Endothelial cell (in vitro differentiated cells): ENCODE measurements around the gene IFNA21. TPM values are rescaled to one million over a fixed set of nuclear protein-coding genes. Genes with fewer than 3 reads are reported as not detected.
"Not testable (repeated sequence)": the region's sequence is repeated elsewhere in the genome, so short reads cannot be mapped to it uniquely, and the experiment has no call there.

Experiments used
- DNase-seq: peaks from one replicate; pipeline ENCODE4 v3.0.0; 2021; ENCODE audit warnings: low spot score
- H3K27ac Mint-ChIP-seq: one replicate; pipeline ENCODE4 v1.8.0; 2021; ENCODE audit warnings: mixed read lengths, inconsistent platforms; ENCODE audit not compliant: unreplicated experiment
- H3K27me3 Mint-ChIP-seq: one replicate; pipeline ENCODE4 v1.8.0; 2021; ENCODE audit warnings: mild to moderate bottlenecking, moderate library complexity, mixed read lengths, inconsistent platforms; ENCODE audit not compliant: unreplicated experiment
- H3K36me3 Mint-ChIP-seq: one replicate; pipeline ENCODE4 v1.8.0; 2021; ENCODE audit warnings: mild to moderate bottlenecking, low read depth, mixed read lengths, inconsistent platforms; ENCODE audit not compliant: unreplicated experiment
- H3K4me1 Mint-ChIP-seq: one replicate; pipeline ENCODE4 v1.8.0; 2021; ENCODE audit warnings: mild to moderate bottlenecking, mixed read lengths, inconsistent platforms; ENCODE audit not compliant: unreplicated experiment
- H3K4me3 Mint-ChIP-seq: one replicate; pipeline ENCODE4 v1.8.0; 2021; ENCODE audit warnings: mild to moderate bottlenecking, mixed read lengths, inconsistent platforms; ENCODE audit not compliant: unreplicated experiment
- H3K9me3 Mint-ChIP-seq: one replicate; pipeline ENCODE4 v1.8.0; 2021; ENCODE audit warnings: mixed read lengths, inconsistent platforms; ENCODE audit not compliant: unreplicated experiment
- total RNA-seq: library from RNA; stranded (reverse); fragmentation: NEBNext Ultra II Directional; extraction: Animal tissue kit (Norgen Biotek cat#: 25700); gene quantifications from one replicate; pipeline ENCODE4 v1.2.1, GENCODE V29; 2021; ENCODE audit not compliant: unreplicated experiment
- TF ChIP-seq, protein P1 (sequence below): fragments of 200-600 bp; sonication (generic); IDR thresholded peaks from one replicate; pipeline ENCODE4 v1.5.0; 2021; ENCODE audit warnings: antibody characterized with exemption; ENCODE audit not compliant: unreplicated experiment

The IFNA21 gene
- total RNA-seq, 1 donor from 2014 or later = not detected

GRCh38 chr9:21153336-21154017 is 13.0 kb downstream of the IFNA21 start:
- Mint-ChIP-seq H3K36me3 (peaks cover 3% of the 10 kb centered on the region), H3K27ac (peak overlapping the region; percentile 10), H3K4me3 (no peak overlapping the region), H3K9me3 (no peaks in the 10 kb centered on the region), H3K27me3 (peaks cover 3% of the 10 kb centered on the region), H3K4me1 (peaks cover 7% of the 10 kb centered on the region)
- peak; percentile 9 for DNase-seq
- TF ChIP-seq, protein P1, sequence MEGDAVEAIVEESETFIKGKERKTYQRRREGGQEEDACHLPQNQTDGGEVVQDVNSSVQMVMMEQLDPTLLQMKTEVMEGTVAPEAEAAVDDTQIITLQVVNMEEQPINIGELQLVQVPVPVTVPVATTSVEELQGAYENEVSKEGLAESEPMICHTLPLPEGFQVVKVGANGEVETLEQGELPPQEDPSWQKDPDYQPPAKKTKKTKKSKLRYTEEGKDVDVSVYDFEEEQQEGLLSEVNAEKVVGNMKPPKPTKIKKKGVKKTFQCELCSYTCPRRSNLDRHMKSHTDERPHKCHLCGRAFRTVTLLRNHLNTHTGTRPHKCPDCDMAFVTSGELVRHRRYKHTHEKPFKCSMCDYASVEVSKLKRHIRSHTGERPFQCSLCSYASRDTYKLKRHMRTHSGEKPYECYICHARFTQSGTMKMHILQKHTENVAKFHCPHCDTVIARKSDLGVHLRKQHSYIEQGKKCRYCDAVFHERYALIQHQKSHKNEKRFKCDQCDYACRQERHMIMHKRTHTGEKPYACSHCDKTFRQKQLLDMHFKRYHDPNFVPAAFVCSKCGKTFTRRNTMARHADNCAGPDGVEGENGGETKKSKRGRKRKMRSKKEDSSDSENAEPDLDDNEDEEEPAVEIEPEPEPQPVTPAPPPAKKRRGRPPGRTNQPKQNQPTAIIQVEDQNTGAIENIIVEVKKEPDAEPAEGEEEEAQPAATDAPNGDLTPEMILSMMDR = no peak

GRCh38 chr9:21144603-21145002 is 21.9 kb downstream of the IFNA21 start:
- Mint-ChIP-seq H3K9me3 (no peaks in the 10 kb centered on the region), H3K27ac (peak overlapping the region; percentile 44), H3K4me1 (peaks cover 16% of the 10 kb centered on the region), H3K4me3 (no peak overlapping the region), H3K27me3 (peaks cover 3% of the 10 kb centered on the region), H3K36me3 (no peaks in the 10 kb centered on the region)
- TF ChIP-seq, protein P1 = no peak
- no peak for DNase-seq

DNA sequence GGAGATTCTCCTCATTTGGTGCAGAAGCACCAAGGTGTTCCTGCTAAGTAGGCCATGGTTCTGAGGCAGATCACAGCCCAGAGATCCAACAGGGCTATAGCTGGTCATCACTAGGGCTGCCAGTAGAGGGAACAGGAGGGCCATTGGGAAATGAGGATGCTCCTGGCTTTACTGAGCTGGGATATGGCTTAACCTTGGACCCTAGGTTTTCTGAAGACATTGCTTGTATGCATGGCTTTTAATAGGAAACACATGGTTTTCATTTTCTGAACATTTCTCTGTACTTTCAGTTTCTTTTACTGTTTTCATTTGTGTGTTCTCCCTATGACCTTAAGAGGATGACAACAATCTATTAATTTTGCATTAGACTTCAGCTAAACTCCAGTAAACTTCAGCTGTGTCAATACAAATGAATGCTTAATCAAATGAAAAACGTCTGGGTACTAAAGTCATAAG is 25.0 kb downstream of the IFNA21 start, which contains the start of gene IFNW1:
Gene IFNW1, minus strand, starts transcription at position 406 of the 456 bp plus-strand sequence. Its CDS starts 262 bp downstream, at position 144.
- H3K9me3 Mint-ChIP-seq = no peaks in the 10 kb centered on the region
- H3K4me3 Mint-ChIP-seq = no peak within 1 kb of the TSS
- no peaks in the 10 kb centered on the region for H3K36me3 Mint-ChIP-seq

GRCh38 chr9:21137020-21137419 is 29.4 kb downstream of the IFNA21 start:
- no peak for DNase-seq
- Mint-ChIP-seq H3K36me3 (no peaks in the 10 kb centered on the region), H3K27ac (no peak overlapping the region), H3K4me3 (no peak overlapping the region), H3K27me3 (no peaks in the 10 kb centered on the region), H3K9me3 (no peaks in the 10 kb centered on the region), H3K4me1 (no peaks in the 10 kb centered on the region)
- TF ChIP-seq, protein P1 = no peak

More for the DNA sequence above, 25.0 kb downstream of the IFNA21 start, which contains the start of gene IFNW1:
- Mint-ChIP-seq H3K27ac (no peak within 1 kb of the TSS), H3K4me1 (peaks cover 16% of the 10 kb centered on the region), H3K27me3 (no peaks in the 10 kb centered on the region)
- TF ChIP-seq, protein P1 = no peak
- peak; percentile 9 for DNase-seq

DNA sequence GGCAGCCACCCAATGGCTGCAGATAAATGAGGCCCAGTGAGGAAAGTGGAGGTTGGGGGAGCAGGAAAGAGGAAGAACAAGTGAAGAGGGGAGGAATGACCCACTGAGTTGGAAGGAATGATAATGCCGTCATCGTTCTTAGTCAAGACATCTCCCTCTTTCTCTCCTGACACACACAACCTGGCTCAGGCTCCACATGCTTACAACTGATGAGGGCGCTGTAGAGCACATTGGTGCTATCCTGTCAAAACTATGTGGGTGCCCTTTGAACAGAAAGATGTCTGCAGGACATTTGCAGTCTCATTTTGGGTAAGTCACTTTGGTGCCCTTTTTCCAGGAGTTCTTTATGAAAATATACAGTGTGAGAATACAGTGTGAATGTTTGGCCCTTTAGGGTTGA is 30.7 kb downstream of the IFNA21 start:
- H3K4me3 Mint-ChIP-seq = no peak overlapping the region
- TF ChIP-seq, protein P1 = no peak
- H3K36me3 Mint-ChIP-seq = no peaks in the 10 kb centered on the region
- no peaks in the 10 kb centered on the region for H3K9me3 Mint-ChIP-seq
- H3K27me3 Mint-ChIP-seq = no peaks in the 10 kb centered on the region
- H3K4me1 Mint-ChIP-seq = no peaks in the 10 kb centered on the region
- DNase-seq = no peak
- no peak overlapping the region for H3K27ac Mint-ChIP-seq

- not testable (repeated sequence) for H3K4me3 Mint-ChIP-seq, H3K27ac Mint-ChIP-seq, H3K4me1 Mint-ChIP-seq, H3K27me3 Mint-ChIP-seq, DNase-seq, H3K9me3 Mint-ChIP-seq, H3K36me3 Mint-ChIP-seq
These were observed 38.3 kb downstream of the IFNA21 start for GRCh38 chr9:21128186-21128585.
